GM21423 (cell line): Measurements from ENCODE around the gene KIRREL1.

Source experiments
- ATAC-seq: cut with Tn5 transposase; IDR thresholded peaks from one replicate; pipeline ENCODE4 v1.9.1; 2021; ENCODE audit warnings: mild to moderate bottlenecking, moderate library complexity; ENCODE audit not compliant: unreplicated experiment

KIRREL1 gene

DNA sequence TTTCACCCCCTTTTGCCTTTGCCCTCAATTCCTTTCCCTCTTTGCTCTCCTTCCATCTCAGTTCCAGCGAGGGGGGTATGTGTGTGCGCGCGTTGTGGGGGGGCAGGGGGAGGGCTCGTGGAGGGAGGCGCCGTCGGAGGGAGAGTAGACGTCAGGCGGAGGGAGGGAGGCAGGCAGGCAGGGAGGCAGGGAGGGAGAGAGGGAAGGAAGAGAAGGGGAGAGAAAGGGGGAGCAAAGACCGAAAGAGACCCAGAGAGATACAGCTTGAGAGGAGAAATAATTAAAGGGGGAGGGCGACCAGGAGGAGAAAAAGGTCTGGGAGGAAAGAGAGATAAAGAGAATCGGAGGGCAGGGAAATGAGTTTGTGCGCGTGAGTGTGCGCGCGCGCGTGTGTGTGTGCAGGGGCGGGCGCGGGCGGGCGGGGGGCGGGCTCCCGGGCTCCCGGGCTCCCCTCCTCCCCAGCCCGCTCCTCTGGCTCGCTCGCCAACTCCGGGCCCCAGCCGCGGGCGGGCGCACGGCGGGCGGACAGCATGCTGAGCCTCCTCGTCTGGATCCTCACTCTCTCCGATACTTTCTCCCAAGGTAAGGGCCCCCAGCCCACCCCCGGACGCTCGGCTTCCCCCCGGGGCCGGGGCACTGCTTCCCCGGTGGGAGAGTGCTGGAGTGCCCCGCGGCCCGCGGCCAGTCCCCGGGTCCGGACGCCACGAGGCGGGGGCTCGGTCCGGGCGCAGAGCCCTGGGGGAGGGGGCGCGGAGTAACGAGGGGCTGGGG lies at the start of gene KIRREL1:
TSS of gene KIRREL1 (plus strand) at position 499 of the 771 bp plus-strand sequence. CDS start at position 531, 32 bp downstream.
- ATAC-seq: no peak

DNA sequence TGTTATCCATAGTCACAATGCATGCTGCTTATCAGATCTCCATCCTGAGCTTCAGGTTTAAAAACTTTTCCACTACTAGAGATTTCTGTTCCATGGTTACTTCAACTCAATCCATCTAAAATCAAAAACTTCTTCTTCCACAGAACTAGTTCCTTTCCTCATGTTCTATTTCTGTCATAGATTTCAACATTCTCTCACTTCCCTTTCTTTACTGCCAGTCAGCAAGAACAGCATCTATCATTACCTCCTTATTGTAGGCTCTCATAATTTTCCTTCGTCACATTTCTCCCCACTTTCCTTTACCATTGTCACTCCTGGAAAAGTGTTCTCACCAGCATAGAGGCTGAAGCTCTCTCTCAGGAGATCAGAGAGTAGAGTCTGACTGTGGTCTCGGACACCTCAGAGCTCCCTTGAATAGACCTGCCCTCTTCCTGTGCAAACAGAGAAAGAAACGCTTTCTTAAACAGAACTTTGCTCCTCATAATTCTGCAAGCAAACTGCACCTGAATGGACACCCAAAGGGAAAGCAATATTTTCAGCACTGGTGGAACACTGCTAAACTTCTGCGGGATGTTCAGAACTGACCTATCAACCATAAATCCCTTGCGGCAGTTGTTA lies 48.7 kb upstream of the KIRREL1 start:
- ATAC-seq: no peak

DNA sequence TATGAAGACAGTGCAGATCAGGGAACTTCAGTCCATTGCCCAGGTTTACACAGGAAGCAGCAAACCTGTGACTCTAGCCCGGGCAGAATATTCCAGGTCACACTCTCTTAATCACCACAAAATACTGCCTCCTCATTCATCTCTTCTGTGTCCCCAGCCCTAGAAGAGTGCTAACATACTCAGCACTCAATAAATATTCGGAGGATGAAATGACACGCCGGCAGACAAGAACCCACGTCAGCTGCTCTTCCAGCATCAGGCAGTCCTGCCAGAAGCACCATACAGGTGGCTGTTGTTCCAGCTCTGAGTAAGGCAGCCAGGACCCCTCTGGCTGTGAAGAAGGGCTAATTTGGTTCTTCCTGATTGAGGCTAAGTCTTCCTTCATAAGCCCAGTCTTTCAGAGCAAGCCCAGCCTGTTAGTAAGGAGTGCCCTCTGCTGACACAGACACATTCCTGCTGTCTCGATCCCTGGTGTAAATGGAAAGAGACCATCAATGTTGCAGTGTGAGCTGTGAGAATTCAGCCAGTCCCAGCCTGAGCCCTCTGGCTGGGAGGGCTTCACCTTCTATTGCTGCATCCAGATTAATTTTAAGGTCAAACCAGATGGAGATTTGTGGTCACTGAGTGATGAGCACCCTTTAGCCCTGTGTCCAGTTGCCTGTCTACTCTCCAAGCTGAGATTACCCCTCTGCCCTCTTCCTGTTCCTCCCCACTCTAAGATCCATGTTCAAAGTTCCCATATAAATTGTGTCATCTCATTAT lies 45.0 kb upstream of the KIRREL1 start:
- no peak for ATAC-seq

DNA sequence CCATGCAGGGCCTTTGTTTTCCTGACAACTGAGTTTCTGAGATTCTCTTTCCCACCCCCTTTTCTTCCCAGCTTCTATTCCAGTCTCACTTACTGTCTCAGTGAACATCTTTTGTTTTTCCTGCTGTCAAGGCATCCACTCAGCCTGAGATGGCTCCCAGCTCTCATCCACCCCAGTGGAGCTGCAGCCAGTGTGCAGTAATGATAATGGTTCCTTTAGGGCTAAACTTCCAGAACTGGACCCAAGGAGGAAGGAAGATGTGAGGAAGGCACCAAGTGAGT lies 44.4 kb upstream of the KIRREL1 start:
- ATAC-seq: no peak

DNA sequence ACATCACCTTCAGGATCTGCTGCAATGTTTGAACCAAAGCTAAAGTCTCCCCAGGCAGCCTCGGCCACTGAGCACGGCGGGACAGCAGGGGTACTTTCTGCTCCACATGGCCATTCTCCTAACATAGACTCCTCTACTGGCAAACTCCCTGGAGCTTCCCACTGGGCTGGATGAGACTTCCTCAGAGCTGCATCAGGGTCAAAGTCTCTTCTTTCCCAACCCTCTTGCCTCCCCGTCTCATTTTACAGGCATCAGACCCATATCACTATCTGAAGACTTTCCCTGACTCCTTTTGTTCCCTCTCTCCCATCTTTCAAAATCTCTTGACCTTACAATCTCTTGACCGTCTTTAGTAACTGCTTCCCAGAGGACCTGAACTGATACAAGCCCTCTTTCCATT lies 42.2 kb upstream of the KIRREL1 start:
- no peak for ATAC-seq

DNA sequence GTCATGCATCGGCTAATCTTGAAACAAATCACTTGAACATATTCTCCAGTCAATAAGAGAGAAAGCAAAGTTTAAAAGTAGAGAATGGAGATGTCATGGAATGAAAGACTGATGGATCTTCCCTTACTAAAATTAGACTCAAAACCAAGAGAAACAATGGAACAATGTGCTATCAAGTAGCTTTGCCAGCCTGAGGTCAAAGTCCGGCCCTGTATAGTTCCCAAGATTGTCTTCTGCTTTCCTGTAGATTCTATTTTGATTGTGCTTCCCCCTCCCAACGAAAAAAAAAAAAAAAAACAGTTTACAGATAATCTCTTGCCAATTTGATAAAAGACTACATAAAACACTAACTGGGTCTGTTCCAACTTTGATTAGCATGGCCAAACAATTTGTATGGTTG lies 40.8 kb upstream of the KIRREL1 start:
- ATAC-seq: no peak

DNA sequence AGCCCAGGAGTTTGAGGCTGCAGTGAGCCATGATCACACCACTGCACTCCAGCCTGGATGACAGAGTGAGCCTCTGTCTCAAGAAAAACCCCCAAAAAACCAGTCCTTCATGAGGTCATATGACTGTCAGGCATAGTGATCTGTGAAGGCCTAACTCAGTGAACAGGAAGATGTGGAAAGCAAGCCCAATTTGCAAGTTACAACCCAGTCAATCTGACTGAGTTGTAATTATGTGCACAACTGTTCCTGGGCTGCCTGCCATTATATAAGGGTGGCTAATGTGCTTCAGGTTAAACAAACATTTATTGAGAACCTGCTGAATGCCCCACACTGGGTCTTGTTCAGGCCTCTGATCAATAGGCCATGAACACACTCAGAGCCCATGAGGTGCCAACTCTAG lies 38.2 kb upstream of the KIRREL1 start:
- ATAC-seq: no peak

DNA sequence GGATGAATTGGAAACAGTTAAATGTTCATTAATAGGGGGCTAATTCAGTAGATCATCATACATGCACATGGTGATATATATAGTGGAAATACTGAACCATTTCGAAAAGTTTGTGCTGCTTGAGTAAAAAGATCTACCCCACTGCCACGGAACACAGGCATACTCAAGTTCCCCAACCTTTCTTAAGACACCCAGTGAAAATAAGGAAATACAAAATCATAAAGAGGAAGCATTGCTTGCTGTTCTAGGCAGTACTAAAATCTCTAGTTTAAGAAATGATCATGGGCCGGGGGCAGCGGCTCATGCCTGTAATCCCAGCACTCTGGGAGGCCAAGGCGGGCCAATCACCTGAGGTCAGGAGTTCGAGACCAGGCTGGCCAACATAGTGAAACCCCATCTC lies 37.6 kb upstream of the KIRREL1 start:
- ATAC-seq: no peak

DNA sequence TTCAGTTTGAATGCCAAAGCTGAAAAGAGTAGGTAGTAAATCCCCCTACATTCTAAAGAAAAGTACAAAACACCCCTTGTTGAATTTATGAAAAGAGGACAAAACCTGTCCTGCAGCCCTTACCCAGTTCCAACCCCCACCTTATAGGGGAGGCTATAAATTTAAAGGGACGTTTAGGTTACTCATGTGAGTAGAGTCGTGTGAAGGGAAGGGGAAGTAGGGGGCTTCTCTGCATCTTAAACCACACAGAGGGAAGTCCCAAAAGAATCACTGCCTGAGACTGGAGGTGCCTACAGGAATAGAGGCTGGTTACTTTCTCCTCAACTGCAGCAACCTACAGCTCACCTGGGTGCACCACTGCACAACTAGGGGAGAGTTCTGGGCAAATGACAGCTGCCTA lies 36.7 kb upstream of the KIRREL1 start:
- ATAC-seq: no peak

DNA sequence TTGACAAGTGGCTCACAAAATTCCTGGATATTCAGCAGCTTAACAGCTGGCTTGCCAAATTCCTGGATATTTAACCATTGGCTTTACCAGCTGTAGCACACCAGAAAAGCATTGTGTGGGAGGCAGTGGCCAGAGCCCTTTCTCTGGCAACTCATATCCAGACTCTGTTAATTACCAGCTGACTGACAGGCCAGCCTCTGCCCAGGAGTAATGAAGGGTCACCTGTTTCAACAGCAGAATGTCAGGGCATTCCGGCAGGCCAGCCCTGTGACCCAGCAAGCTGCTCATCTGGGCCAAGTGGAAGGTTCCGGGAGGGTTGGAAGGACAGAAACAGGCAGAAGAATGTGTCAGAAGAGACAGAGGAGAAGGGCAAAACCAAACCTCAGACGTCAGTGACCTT lies 35.2 kb upstream of the KIRREL1 start:
- no peak for ATAC-seq

DNA sequence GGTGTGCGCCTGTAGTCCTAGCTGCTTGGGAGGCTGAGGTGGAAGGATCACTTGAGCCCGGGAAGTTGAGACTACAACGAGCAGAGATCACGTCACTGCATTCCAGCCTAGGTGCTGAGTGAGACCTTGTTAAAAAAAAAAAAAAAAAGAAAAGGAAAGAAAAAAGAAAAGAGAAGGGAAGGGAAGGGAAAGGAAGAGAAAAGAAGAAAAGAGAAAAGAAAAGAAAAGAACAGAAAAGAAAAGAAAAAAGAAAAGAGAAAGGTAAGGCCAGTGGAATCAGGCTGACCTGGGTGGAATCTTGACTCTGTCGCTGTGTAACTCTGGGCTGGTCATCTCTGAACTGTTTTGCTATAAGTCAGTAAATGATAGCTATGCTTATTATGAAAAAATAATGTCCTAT lies 33.7 kb upstream of the KIRREL1 start:
- no peak for ATAC-seq

DNA sequence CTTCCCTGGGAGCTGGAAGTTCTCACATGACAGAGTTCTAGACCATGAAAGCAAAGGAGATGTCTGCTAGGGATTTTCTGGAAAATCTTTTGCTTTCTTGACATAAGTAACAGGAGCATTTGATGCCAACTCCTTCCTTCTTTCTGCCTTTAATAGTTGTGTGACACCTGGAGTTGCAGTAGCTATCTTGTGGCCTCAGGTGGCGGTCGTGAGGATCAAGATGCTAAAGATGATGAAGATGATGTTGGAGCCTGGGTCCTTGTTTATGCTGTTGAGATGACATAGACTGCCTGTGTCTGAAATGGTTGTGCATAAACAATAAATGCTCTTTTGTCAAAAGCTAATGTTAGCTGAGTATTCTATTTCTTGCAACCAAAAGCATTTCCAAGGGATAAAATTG lies 32.7 kb upstream of the KIRREL1 start:
- ATAC-seq: no peak

DNA sequence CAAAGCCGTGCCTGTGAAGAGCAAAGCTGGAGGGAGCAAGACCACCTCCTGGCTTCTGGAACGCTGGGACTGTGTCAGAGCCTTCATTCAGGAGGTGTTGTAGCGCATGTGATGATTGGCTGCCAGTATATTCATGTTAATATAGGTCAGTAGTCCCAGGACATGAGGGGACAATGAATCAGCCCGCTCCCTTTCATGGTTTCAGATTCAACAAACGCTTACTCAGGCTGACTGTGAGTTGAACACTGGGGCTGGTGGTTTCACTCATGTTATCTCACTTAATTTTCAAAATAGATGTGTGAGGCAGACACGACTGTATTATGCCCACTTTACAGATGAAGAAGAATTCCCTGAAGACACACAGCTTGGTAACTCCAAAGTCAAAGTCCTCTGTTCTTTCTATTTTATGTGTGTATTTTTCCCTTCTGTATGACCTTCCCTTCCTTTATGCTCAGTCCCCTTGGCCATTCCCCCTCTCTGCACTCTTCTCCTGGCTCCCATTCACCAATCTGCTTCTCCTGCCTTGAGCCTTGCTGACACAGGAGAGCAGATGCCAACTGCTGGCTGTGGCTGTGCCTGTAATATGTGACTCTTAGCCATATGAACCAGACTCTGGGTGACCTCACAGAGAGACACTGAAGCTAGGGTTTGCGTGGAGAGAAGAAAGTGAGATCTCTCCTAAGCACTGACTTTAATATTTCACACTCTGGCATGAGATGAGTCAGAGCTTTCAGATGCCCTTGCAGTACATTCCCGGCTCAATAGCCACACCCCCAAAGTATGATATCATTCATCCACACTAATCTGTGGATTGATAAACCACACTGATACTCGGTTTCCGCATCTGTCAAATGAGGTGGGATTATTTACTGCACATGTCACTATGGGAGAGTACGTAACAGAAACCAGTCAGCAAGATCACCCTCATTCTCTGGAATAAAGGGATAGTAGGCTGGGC lies 31.4 kb upstream of the KIRREL1 start:
- ATAC-seq: no peak

DNA sequence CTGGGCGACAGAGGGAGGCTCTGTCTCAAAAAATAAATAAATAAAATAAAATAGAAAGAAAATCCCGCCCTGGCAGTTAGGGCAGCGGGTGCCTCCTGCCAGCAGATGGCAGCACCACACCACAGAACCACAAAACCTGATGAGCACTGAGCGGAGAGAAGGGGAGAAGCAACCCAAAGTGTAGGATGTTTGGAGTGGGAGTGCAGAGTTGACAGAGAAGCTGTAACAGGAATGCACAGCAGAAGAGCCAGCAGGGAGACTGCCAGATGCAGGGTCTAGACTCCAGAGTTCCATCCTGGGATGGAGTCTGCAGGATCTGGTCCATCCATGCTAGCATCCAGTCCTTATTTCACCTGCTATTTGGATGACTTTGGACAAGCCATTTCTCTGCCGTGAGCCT lies 29.7 kb upstream of the KIRREL1 start:
- no peak for ATAC-seq

DNA sequence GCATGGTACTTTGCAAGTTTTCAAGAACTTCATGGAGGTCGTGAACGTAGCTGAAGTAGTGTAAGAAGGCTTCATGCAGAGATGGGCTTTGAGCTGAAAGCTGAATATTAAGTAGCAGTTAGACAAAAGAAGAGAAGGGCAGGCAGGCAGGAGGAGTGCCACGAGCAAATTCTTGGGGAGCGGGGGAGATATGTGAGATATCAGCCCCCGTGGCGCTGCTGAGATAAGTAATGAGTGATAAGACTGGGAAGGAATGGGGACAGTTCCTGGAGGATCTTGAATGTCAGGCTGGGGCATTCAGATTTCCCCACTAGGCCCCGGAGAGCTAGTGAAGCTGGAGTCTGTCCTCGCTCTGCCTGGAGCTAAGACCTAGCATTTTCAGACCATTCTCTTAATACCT lies 27.9 kb upstream of the KIRREL1 start:
- no peak for ATAC-seq

DNA sequence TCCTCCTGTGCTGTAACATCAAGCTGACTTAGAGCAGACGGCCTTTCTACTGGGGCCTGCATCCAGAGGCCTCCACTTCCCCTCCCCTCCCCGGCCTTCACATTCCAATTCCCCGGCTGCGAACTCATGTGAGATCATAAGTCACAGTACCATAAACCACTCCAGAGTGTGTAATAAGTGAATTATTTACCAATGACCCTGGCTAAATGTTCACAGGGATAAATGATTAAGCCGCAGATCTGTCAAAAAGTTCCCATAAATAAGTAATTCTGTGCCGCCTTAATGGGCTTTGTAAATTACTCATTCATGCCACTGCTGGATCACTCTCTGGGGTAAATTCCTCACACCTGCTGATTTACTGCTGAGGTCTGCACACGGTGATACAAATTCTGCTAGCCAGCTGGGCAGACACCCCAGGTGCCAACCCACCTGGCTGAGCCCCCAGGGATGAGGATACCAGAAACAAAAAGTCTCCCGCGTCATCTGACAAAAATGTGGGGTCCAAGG lies 27.4 kb upstream of the KIRREL1 start:
- no peak for ATAC-seq

DNA sequence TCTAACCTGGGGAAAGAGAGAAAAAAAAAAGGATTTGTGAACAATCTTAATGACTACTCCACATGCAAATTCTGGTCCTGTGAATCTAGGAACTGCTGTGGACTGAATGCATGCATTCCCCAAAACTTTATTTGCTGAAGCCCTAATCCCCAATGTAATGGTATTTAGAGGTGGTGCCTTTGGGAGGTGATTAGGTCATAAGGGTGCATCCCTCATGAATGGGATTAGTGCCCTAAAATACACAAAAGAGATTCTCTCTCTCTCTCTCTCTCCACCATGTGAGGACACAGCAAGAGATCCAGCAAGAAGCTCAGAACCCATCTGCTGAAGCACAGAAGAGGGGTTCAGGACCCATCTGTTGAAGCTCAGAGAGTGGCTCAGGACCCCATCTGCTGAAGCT lies 26.2 kb upstream of the KIRREL1 start:
- ATAC-seq: no peak

DNA sequence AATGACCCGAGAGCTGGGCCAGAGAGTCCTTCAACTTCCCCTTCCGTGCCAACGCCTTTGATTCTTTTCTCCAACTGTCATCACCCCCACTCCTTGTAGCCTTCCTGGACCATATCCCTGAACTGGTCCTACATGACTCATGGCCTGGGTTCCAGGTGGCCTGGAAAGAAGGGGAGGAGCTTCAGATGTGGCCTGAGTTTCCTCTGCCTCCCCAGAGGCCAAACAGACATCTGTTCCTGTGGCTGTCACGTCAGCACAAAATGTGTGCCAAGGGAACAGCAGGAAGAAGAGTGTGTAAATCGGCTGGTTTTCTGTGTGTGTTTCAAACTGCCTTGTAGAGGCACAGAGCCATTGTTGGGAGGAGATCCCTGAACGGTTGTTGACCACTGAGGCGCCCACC lies 24.9 kb upstream of the KIRREL1 start:
- no peak for ATAC-seq

DNA sequence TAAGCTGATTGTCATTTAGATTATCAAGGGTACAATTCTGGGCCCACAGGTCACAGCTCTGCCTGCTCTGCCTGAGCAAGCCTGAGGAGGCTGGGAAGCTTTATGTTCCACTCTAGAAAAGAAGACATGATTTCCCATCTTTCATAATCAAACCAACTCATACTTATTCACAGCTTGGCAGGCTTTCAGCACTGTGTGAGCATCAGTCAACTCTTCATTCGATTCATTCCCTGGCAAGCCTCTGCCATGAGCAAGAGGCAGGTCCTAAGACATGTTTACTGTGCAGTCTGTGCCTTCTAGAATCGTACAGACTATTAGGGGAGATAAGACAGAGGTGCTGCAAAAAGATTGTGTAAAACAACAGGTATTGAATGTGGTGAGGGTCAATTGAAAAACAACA lies 24.5 kb upstream of the KIRREL1 start:
- ATAC-seq: no peak

DNA sequence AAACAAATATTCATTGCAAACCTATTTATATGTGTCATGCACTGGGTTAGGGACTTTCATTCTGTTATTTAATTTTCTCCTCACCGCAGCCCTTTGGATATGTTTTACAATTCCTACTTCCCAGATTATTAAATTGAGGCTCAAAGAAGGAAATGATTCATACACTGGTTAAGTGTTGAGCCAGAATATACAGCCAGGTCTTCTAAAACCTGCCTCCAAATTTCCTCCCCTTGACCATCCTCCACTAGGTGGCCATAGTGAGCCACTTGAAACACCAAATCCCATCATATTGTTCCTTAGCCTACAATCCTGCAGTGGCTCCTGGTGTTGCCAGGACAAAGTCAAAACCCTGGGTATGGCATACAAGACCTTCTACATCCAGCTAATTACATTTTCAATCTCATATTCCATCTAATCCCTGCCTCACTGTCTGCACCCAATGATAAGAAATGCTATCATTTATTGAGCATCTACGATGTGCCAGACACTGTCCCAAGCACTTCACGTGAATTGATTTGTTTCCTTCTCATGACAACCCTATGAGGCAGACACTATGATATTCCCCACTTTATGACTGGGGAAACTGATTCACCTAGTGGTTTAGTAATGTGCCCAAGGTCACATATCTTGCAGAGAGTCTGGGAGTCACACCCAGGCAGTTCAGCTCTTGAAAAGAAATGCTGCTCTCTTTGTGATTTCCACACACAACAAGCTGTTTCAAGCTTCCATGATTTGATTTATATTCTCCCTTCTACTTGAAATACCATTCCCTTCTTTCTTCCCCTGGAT lies 23.6 kb upstream of the KIRREL1 start:
- ATAC-seq: no peak
